GM23248 (cell line): ENCODE data around the gene ZNF416.

Source experiments
- EZH2 ChIP-seq: fragments of 200-600 bp; sonication (generic); IDR thresholded peaks from 2 replicates; pipeline ENCODE4 v1.6.1; 2018; ENCODE audit warnings: antibody characterized with exemption, mild to moderate bottlenecking; ENCODE audit not compliant: insufficient read depth, poor library complexity, severe bottlenecking
- EZH2phosphoT487 ChIP-seq: fragments of 200-600 bp; sonication (generic); IDR thresholded peaks from 2 replicates; pipeline ENCODE4 v1.6.1; 2018; ENCODE audit warnings: antibody characterized with exemption, moderate library complexity, mild to moderate bottlenecking, low read depth; ENCODE audit not compliant: insufficient read depth

DNA sequence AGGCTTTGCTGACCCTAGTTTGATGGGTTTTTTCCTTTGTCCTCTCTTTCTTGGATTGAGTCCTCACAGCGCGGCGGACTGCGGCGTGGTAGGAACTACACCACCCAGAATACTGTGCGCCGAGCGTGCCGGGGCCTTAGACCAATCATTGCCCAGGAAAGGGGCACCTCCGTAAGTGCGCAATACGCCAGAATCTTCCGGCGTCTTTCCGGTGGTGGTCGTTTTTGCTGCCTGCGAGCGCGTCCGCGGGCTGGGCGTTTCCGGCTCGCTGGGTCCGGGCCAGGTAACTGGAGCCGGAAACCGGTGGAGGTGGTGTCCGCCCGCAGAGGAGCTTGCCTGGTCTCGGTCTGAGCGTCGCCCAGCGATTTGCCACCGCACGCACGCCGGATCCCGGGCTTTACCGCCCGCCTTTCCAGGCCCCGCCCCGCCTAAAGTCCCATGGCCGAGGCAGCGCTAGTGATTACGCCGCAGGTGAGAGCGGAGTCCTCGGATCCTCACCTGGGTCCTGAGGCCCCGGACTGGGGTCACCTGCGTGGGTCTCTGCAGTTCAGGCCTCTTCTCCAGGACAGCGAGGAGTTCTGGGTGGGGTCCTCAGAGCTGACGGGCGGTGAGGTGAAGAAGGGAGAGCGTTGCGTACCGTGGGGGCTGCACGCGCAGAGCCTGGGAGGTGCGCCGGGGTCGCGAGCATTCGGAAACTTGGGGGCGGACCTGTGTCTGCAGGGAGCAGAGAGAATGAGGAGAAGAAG, 51.4 kb downstream of the ZNF416 start, which contains the start of gene ZNF549:
- no peak for TF ChIP-seq EZH2phosphoT487
- no peak for TF ChIP-seq EZH2
